DOHH2 (cell line): ENCODE results near the gene RBM39.

Source experiments
- H3F3A ChIP-seq: fragments of 200-600 bp; sonication (generic), shearing (Covaris generic); 2 replicates; pipeline ENCODE4 v1.6.0; 2016; ENCODE audit warnings: antibody characterized with exemption, mild to moderate bottlenecking; ENCODE audit not compliant: control insufficient read depth, insufficient read depth
- H3K27ac ChIP-seq: fragments of 200-600 bp; sonication (generic); 2 replicates; pipeline ENCODE4 v1.5.1; 2014; ENCODE audit warnings: low read depth, mild to moderate bottlenecking, low read length, moderate library complexity
- H3K27me3 ChIP-seq: fragments of 200-600 bp; sonication (generic); 2 replicates; pipeline ENCODE4 v1.6.1; 2014; ENCODE audit warnings: mild to moderate bottlenecking, low read length, mixed read lengths; ENCODE audit not compliant: control insufficient read depth
- H3K36me3 ChIP-seq: fragments of 200-600 bp; sonication (generic); 2 replicates; pipeline ENCODE4 v1.6.1; 2014; ENCODE audit warnings: mild to moderate bottlenecking, low read length, moderate library complexity, mixed read lengths; ENCODE audit not compliant: control insufficient read depth
- H3K4me1 ChIP-seq: fragments of 200-600 bp; sonication (generic); 2 replicates; pipeline ENCODE4 v1.6.1; 2014; ENCODE audit warnings: mild to moderate bottlenecking, low read length, mixed read lengths; ENCODE audit not compliant: control insufficient read depth
- H3K4me2 ChIP-seq: fragments of 200-600 bp; sonication (generic); 2 replicates; pipeline ENCODE4 v1.6.0; 2014; ENCODE audit warnings: mild to moderate bottlenecking, low read length, moderate library complexity
- H3K4me3 ChIP-seq: fragments of 200-600 bp; sonication (generic); 2 replicates; pipeline ENCODE4 v1.5.1; 2014; ENCODE audit warnings: mild to moderate bottlenecking, low read length, mixed read lengths
- H3K79me2 ChIP-seq: fragments of 200-600 bp; sonication (generic); 2 replicates; pipeline ENCODE4 v1.6.1; 2014; ENCODE audit warnings: mild to moderate bottlenecking, low read length, mixed read lengths; ENCODE audit not compliant: control insufficient read depth
- H3K9me2 ChIP-seq: fragments of 200-600 bp; sonication (generic); replicated peaks from 2 replicates; pipeline ENCODE4 v1.6.1; 2014; ENCODE audit warnings: mild to moderate bottlenecking, low read length, mixed read lengths; ENCODE audit not compliant: control insufficient read depth
- H3K9me3 ChIP-seq: fragments of 200-600 bp; sonication (generic); 2 replicates; pipeline ENCODE4 v1.6.1; 2014; ENCODE audit warnings: antibody characterized with exemption, low read length, mixed read lengths; ENCODE audit not compliant: control insufficient read depth, insufficient read depth
- H4K20me1 ChIP-seq: fragments of 200-600 bp; sonication (generic); 2 replicates; pipeline ENCODE4 v1.6.0; 2014; ENCODE audit warnings: low read depth, mild to moderate bottlenecking, antibody characterized with exemption, low read length, moderate library complexity; ENCODE audit not compliant: control insufficient read depth, insufficient read depth
- EZH2phosphoT487 ChIP-seq: fragments of 200-600 bp; sonication (generic); IDR thresholded peaks from 2 replicates; pipeline ENCODE4 v1.6.1; 2017; ENCODE audit warnings: borderline replicate concordance, mild to moderate bottlenecking, antibody characterized with exemption, low read length, moderate library complexity, mixed read lengths
- TF ChIP-seq, protein P1 (sequence below): fragments of 200-600 bp; sonication (generic); IDR thresholded peaks from one replicate; pipeline ENCODE4 v1.5.1; 2014; ENCODE audit warnings: antibody characterized with exemption, mild to moderate bottlenecking, low read depth, low read length; ENCODE audit not compliant: poor library complexity, severe bottlenecking

The RBM39 gene

DNA sequence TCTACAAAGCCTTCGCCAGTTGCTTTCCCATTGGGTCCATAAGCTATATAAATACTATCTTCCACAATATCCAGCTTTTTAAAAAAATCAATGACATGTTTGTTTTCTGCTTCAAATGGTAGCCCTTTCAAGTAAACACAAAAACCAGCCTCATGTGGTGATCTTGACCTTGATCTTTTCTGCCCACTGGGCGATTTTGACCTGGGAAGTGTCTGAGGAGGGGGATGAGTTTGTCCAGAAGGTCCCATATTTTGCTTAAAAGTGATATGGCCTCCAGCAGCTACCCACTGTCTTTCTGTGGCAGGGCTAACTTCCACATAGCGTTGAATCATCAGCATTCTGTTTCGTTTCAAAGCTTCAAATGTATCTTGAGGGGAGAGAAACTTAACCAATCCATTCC is 88.2 kb downstream of the RBM39 start:
- H3K9me2 ChIP-seq: no peaks in the 10 kb centered on the region
- H3K27ac ChIP-seq: no peak overlapping the region
- no peaks in the 10 kb centered on the region for H3K9me3 ChIP-seq
- H4K20me1 ChIP-seq: peaks cover 39% of the 10 kb centered on the region
- peaks cover 14% of the 10 kb centered on the region for H3K4me1 ChIP-seq
- H3K79me2 ChIP-seq: peaks cover 100% of the 10 kb centered on the region
- no peak overlapping the region for H3K4me2 ChIP-seq
- H3F3A ChIP-seq: peaks cover 15% of the 10 kb centered on the region; the same call in 1 of the 2 replicates
- peaks cover 93% of the 10 kb centered on the region for H3K36me3 ChIP-seq
- TF ChIP-seq EZH2phosphoT487: no peak
- TF ChIP-seq, protein P1, sequence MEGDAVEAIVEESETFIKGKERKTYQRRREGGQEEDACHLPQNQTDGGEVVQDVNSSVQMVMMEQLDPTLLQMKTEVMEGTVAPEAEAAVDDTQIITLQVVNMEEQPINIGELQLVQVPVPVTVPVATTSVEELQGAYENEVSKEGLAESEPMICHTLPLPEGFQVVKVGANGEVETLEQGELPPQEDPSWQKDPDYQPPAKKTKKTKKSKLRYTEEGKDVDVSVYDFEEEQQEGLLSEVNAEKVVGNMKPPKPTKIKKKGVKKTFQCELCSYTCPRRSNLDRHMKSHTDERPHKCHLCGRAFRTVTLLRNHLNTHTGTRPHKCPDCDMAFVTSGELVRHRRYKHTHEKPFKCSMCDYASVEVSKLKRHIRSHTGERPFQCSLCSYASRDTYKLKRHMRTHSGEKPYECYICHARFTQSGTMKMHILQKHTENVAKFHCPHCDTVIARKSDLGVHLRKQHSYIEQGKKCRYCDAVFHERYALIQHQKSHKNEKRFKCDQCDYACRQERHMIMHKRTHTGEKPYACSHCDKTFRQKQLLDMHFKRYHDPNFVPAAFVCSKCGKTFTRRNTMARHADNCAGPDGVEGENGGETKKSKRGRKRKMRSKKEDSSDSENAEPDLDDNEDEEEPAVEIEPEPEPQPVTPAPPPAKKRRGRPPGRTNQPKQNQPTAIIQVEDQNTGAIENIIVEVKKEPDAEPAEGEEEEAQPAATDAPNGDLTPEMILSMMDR: no peak
- no peak overlapping the region for H3K4me3 ChIP-seq
- no peaks in the 10 kb centered on the region for H3K27me3 ChIP-seq
